Measurements from ENCODE around the gene GOLGA6L25.
"Not testable (repeated sequence)": the region's sequence is repeated elsewhere in the genome, so short reads cannot be mapped to it uniquely, and the experiment has no call there.

- TF ChIP-seq ELF4, FOXA1, SP1, ARNT (IDR thresholded peaks at IDR 0.05): not testable (repeated sequence)
Observed at GRCh38 chr15:28593424-28594129, 40.2 kb downstream of the GOLGA6L25 start.

All from HEK293T (cell line).